Fibroblast of skin of right biceps (primary cell): ENCODE data around the gene SLC26A11.
"Not testable (repeated sequence)": the region's sequence is repeated elsewhere in the genome, so short reads cannot be mapped to it uniquely, and the experiment has no call there.

ENCODE experiments used
- DNase-seq: peaks from one replicate; pipeline ENCODE4 v3.0.0-alpha.2; 2013

SLC26A11 gene

GRCh38 chr17:80287806-80288567 is 67.8 kb downstream of the SLC26A11 start:
- DNase-seq = no peak

- no peak for DNase-seq
These were observed 69.4 kb downstream of the SLC26A11 start for GRCh38 chr17:80289616-80290015.

GRCh38 chr17:80290156-80290555 is 69.9 kb downstream of the SLC26A11 start:
- DNase-seq = no peak

- no peak for DNase-seq
These were observed 71.0 kb downstream of the SLC26A11 start for GRCh38 chr17:80291260-80291659.

GRCh38 chr17:80291691-80292487 is 71.7 kb downstream of the SLC26A11 start:
- DNase-seq = no peak

- DNase-seq = no peak
These were observed 72.3 kb downstream of the SLC26A11 start for GRCh38 chr17:80292521-80292971.

GRCh38 chr17:80294210-80294609 is 74.0 kb downstream of the SLC26A11 start:
- no peak for DNase-seq

GRCh38 chr17:80294653-80295052 is 74.4 kb downstream of the SLC26A11 start:
- no peak for DNase-seq

GRCh38 chr17:80295146-80295545 is 74.9 kb downstream of the SLC26A11 start:
- DNase-seq = no peak

GRCh38 chr17:80295559-80295958 is 75.3 kb downstream of the SLC26A11 start:
- DNase-seq = no peak

- no peak for DNase-seq
These were observed 76.0 kb downstream of the SLC26A11 start for GRCh38 chr17:80296221-80296620.

GRCh38 chr17:80297996-80298560 is 77.9 kb downstream of the SLC26A11 start:
- DNase-seq = no peak

GRCh38 chr17:80299350-80300100 is 79.3 kb downstream of the SLC26A11 start:
- not testable (repeated sequence) for DNase-seq

GRCh38 chr17:80300756-80301155 is 80.5 kb downstream of the SLC26A11 start:
- DNase-seq = not testable (repeated sequence)
